GM21576 (cell line): ENCODE data around the gene SHB.
"Not testable (repeated sequence)": the region's sequence is repeated elsewhere in the genome, so short reads cannot be mapped to it uniquely, and the experiment has no call there.

Source experiments
- ATAC-seq: cut with Tn5 transposase; IDR thresholded peaks from one replicate; pipeline ENCODE4 v1.9.1; 2021; ENCODE audit warnings: mild to moderate bottlenecking, moderate library complexity; ENCODE audit not compliant: unreplicated experiment

The SHB gene

GRCh38 chr9:37909836-37910235 lies 159.2 kb downstream of the SHB start:
- not testable (repeated sequence) for ATAC-seq

- ATAC-seq, result no peak
These were observed 159.7 kb downstream of the SHB start for GRCh38 chr9:37909326-37909725.

- ATAC-seq, result no peak
These were observed 160.3 kb downstream of the SHB start for GRCh38 chr9:37908698-37909186.

GRCh38 chr9:37908283-37908682 lies 160.7 kb downstream of the SHB start:
- no peak for ATAC-seq

GRCh38 chr9:37906312-37907239 lies 162.5 kb downstream of the SHB start:
- no peak for ATAC-seq

- no peak for ATAC-seq
These were observed 163.3 kb downstream of the SHB start for GRCh38 chr9:37905776-37906175.

GRCh38 chr9:37905131-37905505 lies 163.9 kb downstream of the SHB start:
- no peak for ATAC-seq

GRCh38 chr9:37904445-37905130 lies 164.4 kb downstream of the SHB start:
- ATAC-seq, result no peak

- peak; percentile 81 for ATAC-seq
These were observed 165.2 kb downstream of the SHB start, which contains the start of gene SLC25A51 for GRCh38 chr9:37903647-37904444. Gene SLC25A51, minus strand, starts transcription at chr9:37904127. Its CDS starts 15,577 bp downstream, at chr9:37888550.

GRCh38 chr9:37902796-37903646 lies 166.0 kb downstream of the SHB start:
- ATAC-seq, result peak; percentile 2

GRCh38 chr9:37902131-37902530 lies 166.9 kb downstream of the SHB start:
- ATAC-seq, result no peak

- no peak for ATAC-seq
These were observed 170.0 kb downstream of the SHB start for GRCh38 chr9:37899041-37899440.

GRCh38 chr9:37897665-37898064 lies 171.4 kb downstream of the SHB start:
- no peak for ATAC-seq

GRCh38 chr9:37892063-37892462 lies 177.0 kb downstream of the SHB start:
- ATAC-seq, result no peak

- not testable (repeated sequence) for ATAC-seq
These were observed 178.0 kb downstream of the SHB start for GRCh38 chr9:37891042-37891441.

- no peak for ATAC-seq
These were observed 179.5 kb downstream of the SHB start for GRCh38 chr9:37889536-37889935.

- ATAC-seq, result not testable (repeated sequence)
These were observed 180.9 kb downstream of the SHB start for GRCh38 chr9:37887977-37888583.

- no peak for ATAC-seq
These were observed 188.0 kb downstream of the SHB start for GRCh38 chr9:37880916-37881479.

- no peak for ATAC-seq
These were observed 192.7 kb downstream of the SHB start for GRCh38 chr9:37876376-37876775.
